ENCODE measurements around the gene JAML. TPM values are rescaled to one million over a fixed set of nuclear protein-coding genes. Genes with fewer than 3 reads are reported as not detected.

JAML gene
- polyA plus RNA-seq, 3 donors = 1.8 to 3.0 (median 2.4) TPM

DNA sequence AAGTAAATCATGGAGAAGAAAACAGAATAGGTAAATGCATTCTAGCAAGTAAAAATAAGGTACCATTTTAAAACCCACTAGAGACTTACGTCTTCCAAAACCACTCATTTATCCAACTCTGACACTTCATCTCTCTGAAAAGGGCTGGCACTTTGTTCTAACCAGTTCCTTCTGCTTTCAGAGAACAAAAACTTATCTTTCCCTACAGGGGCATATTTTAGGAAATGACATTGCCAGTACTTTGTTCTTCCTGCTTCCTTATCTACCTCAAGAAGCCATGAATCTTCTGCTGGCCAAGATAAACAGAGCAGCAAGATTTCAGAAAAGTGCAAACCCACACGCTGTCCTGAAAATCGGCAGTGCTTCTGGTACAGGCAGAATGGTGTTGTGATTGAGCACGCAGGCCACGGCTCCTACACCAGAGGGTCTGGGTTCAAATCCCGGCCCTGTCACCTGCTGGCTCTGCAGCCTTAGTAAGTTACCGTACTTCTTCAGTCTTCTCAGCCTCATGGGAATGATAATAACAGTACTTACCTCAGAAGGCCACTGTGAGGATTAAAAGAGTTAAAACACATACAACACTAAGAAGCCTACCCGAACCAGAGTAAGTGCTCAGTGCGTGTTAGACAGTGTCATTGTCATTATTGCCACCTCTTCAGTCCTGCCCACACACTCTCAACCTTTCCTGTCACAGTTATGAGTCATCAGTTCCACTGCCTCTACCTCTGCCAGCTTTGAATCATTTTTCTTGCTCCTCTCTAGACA is 16.4 kb upstream of the JAML start:
- no peak for DNase-seq

DNA sequence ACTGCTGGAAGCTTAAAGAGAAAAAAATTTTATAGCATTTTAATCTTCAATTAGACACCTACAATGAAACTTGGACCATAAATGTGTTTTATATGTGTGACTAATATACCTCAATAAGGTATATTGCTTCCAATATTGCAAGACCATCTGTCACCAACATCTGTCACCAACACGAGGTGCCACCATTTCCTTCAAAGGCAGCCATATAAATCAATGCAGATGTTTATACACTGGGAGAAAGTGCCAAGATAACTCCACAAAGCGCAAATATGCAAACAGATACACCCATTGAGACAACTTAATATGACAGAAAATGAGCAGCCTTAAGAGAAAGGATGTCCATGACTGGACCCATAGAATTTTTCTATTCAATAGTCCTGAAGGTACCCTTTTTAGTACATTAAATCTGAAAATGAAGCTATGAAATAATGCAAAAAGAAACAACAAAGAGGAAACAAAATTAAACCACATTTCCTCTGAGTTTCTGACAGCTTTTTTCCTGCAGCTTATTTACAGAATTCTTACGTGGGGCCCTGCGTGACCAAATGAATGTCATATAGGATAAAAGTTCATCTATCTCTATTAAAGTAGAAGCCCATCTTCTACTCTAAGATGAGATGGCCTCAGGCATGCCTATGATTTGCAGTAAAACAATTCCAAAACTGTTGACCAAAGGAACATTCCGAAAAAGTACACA is 14.8 kb upstream of the JAML start:
- DNase-seq = no peak

DNA sequence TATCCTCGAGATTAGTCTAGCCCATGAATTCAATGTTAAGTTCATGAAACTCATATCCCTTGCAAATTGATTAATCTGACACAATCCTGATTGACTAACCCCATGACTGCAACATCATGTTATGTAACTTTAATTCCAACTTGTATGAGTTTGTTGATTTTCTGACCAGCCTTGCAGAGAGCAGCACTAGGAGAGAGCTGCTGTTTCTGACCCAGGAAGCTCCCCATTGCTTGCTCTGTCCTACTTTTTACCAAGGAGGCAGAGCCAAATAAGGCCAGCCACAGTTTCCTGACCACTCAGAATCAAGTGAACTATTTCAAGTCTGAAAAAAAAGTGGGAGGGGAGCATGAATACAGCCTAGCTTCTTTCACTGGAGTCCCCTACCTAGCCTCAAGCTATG is 14.1 kb upstream of the JAML start:
- no peak for DNase-seq

DNA sequence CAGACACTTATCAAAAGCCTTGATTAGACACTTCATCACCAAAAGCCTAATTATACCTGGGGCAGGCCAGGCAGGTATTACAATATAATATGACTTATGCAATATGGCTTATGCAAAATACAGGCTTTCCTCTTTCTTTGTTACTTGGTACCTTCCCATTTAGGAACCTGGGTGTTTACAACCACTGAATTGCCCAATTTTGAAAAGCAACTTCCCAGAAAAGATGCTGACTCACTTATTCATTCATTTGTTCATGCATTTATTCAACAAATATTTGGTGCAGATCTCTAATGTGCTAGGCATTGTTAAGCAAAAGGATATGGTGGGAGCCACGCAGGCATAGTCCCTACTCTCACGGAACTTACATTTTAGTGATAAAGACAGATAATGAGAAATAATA is 13.6 kb upstream of the JAML start:
- no peak for DNase-seq

DNA sequence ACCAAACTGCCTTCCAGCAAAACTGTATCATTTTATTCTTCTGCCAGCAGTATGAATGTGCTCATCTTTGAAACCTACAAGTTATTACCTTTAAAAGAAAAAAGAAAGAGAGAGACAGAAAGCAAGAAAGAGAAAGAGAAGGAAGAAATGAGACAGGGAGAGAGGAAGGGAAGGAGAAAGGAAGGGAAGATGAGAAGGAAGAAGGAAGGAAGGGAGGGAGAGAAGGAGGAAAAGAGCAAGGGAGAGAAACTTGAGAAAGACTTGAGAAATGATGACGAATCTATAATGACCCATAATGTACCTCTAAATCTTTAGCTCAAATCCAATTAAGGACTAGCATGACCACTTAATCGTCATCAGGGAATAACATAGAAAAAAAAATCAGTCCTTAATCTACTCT is 11.4 kb upstream of the JAML start:
- no peak for DNase-seq

DNA sequence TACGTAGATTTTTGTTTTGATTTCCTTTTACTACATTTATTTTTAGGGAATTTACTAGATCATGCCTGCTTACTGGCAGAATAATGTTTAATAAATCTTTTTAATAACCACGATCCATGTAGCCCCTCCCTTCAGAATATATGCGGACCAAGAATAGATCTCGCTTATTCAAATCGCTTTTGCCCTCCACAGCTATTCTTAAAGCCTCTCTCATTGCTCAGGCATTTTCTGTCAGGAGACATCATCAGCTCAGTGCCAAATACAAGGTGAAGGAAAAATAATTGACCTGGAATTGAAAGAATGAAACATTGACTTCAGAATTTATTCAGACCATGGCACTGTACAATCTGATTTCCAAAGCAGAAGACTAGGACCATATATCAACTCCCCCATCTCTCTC is 10.0 kb upstream of the JAML start:
- DNase-seq = no peak

DNA sequence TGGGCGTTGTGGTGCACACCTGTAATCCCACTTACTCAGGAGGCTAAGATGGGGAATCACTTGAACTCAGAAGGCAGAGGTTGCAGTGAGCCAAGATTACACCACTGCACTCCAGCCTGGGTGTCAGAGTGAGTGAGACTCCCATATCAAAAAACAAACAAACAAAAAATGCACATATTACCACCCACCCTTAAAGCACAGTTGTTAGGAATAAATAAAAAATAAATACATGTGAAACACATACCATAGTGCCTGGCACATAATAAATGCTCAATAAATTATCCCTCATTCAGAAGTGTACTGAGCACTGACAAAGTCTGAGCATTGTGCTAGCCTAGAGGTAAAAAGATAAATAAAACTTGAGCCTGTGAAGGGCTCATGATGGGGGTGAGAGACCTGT is 9.0 kb upstream of the JAML start:
- DNase-seq = no peak

DNA sequence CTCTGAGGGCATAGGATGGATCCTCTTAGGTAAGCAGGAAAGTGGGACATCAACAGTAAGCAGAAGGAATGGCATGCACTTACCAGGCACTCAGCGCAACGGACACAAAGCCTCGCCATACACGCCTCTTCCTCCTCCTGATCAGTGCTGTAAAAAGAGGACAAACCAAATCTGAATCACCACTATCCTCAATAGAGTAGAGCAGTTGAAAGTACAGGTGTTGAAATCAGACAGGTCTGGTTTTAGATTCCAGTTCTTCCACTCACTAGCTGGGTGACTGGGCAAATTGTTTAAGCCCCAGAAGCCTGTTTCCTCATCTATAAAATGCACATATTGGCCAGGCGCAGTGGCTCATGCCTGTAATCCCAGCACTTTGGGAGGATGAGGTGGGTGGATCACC is 8.6 kb upstream of the JAML start:
- no peak for DNase-seq

DNA sequence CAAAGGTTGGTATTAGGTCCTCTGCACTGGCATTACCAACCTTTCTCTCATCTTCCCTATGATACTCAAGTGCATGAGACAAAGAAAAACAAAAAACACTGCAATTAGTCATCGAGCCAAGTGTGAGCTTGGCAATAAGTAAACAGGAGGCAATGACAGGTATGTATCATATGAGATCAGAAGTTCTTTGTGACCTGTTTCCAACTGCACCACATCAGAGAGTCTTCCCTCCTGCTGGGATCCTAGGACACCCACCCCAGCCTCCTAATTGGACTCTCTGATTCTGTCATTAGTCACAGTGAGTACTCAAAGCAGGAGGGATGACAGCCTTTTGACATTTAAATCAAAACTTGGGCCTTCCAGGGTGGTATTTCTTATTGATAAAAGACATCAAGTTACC is 7.8 kb upstream of the JAML start:
- DNase-seq = no peak

DNA sequence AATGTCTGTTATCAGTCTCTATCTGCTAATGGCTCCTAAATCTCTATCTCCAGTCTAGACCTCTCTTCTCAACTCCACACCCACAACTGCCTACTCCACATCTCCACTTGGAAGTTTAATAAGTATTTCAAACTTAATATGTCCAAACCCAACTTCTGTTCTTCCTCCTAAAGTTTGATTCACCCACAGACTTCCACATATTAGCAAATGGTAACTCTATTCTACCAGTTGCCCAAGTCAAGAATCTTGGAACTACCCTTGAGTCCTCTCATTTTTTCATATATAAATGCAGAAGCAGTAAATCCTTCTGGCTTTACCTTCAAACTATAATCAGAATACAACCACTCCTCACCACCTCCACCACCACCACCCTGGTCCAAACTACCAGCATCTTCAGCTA is 6.7 kb upstream of the JAML start:
- no peak for DNase-seq

DNA sequence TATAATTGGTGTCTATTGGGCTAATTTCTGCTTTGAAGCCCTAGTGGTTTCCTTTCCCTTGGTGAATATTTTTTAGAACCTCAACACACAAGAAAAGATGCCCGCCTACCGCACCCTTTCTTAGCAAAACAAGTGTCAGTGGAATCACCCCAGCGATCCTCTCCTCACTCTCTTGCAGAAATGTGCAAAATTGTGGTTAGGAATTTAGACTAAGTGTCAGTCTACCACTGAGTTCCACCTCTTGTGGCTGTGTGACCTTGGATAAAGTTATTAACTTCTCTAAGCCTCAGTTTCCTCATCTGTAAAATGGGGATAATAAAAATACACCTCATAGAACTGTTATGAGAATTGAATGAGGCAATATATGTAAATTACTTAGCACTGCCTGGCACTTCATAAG is 5.3 kb upstream of the JAML start:
- no peak for DNase-seq

DNA sequence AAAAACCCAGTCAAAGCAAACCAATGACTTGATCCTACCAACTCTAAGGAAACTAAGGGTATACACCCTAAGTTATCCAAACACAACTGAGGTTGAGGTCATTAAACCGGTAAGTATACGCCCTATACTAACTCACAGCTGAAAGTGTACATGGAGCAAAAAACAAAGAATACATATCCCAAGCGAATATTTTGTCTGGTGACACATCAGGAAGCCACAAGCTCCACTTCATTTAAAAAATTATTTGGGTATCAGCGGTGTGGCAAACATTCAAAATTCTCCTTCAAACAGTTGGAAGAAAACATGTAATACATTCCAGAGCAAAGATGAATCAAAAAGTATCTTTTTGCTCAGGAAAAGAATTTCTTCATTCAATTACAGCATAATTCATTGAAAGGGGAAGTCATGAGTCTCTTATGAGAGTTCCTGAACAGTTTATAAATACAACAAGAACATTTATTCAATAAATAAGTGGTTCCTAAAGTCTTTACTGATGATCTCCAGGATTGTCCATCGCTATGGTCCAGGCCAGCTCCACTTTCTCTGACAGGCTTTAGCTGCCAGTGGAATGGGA is 4.5 kb upstream of the JAML start:
- DNase-seq = no peak

DNA sequence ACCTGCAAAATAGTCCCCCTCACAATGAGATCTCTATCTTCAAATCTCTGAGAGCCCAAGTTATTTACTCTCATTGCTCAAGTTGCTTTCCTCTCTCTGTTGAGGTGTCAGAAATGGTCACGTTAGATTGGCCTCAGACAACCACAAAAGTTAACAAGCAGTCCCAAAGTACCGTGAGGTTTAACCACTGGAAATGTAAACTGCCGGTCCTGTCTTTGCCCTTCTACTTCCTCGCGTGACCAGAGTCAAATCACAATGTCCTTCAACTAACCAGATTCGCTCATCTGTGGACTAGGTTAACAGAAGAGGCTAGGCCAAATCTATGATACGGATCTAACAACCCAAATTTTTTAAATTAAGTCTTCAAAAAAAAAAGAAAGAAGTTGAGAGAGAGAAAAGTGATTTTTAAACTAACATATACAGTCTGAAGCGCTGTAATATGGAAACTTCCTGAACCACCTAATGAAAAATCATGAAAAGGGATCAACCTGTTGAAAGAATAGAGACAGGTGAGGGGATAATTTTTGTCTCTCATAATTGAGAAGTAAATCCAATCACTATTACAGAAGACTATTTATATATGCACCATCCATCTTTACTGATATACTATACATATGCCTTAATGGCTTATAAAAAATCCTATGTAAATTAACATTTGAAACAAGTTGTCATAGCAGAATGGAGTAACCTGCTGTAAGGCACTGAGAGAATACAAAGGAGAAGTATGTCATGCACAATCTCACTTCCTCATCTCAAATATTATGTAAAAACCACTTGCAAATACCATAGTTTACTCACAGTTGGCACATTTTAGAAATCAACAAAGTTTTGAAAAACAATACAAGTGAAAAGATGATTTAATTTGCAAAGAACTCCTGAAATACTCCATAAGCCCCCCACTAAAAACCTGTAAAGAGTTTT is 3.3 kb upstream of the JAML start:
- DNase-seq = no peak

DNA sequence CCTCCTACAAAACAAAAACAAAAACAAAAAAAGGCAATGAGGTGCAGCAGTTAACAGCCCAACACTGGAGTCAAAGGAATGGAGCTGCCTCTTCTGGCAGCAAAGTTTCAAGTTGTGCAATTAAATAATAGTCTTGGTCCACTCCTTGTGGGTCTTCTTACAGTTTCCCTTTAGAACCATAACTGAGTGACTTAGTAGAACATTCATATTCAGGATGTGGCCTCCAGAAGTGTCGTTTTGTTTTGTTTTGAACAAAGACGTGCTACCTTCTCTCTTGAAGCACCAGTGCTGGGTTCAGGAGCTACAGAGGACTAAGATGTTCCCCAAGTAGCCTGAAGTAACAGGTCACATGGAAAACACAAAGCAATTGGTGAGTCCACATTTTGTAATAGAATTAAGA is 2.0 kb upstream of the JAML start:
- no peak for DNase-seq

DNA sequence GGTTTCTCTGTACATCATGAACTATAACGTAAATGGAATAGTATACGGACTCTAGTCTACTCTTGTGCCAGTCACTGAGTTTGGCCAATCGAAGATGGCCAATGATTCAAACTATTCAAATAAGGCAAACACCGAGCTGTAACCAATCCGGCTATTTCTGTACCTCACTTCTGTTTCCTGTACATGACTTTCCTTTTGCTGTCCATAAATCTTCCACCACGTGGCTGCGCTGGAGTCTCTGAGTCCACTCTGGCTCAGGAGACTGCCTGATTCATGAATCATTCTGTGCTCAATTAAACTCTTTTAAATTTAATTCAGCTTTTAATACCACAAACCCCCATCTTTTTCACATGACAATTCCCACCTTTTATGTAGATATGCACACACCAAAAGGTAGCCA is 1.5 kb upstream of the JAML start:
- DNase-seq = no peak

DNA sequence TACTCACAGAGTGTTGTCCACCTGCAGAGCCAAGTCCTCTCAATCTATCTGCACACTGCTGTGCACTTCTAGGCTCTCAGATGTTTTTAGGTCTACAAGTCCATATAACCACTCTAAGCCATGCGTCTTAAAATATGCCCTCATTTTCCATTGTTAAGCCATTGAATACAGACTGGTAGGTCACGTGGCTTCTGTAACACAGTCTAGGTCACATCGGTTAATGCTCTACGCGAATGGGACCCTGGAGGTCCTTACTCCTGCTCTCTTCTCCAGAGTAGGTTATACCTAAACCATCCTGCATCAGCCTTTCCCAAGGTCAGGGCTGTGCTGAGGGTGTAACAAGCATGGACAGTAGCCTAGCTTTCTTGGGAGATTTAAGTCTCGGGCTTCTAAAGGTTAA is 819 bp downstream of the JAML start:
- DNase-seq = no peak

DNA sequence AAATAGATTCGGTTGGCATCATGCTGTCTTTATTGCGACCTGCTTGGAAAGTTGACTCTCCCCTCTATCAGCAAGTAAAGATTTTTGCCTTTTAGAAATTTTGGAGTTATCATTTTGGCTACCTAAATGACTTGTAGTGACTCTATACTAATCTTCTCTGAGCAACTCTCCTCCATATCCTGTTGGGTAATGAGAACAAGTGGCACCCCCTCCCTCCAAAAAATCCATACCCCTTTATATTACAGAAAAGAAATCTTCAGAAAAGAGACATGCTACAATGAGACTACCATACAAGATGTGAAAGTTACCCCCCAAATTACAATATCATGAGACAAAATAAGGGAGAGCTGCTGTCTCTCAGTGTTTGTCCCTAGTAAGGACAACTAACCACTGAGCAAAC is 1.2 kb downstream of the JAML start:
- DNase-seq = no peak

DNA sequence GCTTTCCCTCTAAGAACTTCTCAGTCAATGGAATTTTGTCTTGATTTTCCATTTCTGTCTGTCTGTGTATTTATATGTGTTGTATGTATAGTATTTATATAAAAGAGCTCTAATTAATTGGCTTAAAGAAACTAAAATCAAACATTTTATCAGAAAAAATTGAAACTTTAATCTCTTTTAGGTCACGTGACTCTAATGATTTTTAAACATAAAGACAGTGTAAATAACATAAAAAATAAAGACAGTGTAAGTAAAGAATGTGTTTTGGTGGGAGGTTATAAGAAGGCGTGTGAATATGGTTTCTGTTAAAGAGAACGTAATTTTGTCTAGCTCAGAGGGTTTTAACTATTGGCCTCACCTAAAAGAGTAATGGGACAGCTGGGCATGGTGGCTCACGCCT is 2.4 kb downstream of the JAML start:
- DNase-seq = no peak

DNA sequence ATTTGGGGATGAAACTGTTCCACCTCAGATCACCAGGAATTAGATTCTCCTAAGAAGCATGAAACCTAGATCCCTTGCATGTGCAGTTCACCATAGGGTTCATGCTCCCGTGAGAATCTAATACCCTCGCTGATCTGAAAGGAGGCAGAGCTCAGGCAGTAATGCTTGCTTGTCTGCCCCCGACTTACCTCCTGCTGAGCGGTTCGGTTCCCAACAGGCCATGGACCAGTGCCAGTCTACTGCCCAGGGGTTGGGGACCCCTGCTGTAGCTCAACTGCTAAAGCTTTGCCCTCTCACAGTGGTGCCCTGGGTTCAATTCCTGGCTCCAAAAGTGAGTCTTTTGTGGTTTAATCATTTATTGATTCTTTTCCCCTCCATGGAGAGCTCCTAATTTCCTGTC is 3.4 kb downstream of the JAML start:
- DNase-seq = no peak

DNA sequence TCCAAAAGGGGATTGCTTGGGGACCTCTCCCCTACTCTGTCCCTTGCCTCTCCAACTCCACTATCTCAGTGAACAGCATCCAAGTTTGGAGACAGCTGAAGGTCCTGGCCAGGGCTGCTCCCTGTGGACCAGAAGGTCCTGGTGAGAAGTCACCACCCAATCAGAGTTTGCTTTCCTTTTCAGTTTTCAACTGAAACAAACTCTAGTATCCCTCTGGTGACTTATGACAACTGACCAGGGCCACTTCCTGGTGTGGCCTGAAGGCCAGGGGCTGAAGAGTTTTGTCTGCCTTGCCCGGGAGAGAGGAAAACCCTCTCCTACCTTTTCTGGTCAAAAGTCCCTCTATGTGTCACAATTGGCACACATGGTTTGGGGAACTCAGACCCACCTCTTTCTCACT is 5.1 kb downstream of the JAML start:
- DNase-seq = no peak

DNA sequence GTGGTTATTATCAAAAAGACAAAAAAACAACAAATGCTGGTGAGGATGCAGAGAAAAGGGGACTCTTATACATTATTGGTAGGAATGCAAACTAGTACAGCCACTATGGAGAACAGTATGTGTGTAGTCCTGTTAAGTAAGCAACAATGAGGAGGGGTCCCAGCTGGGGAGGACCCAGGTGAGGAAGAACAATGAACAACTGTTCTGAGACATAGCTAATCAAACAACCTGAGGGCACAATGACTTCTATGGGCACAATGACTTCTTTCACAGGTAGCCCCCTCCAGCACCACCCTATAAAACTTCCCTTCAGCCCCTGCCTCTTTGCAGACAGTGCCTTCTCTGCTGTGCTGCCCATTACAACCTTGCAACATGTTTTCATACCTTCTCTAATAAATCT is 5.6 kb downstream of the JAML start:
- no peak for DNase-seq

DNA sequence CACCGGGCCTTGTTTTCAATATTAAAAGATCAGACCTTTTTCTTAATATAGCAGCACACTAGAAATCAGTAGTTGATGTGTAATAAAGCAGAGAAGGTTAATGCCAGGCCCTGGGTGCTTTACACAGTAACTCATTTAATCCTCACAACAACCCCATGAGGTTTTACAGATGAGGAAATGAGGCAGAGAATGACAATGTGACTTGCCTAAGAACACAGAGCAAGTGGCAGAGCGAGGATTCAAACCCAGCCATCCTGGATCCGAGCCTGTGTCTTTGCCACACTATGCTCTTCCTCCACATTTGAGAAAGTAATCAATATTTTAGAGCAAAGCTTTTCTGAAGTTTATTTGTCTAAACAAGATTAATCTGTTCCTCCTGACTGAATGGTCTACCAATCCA is 7.2 kb downstream of the JAML start:
- no peak for DNase-seq
